Esophagus muscularis mucosa (tissue), 4 donors: ENCODE results near the gene SCART1. TPM values are rescaled to one million over a fixed set of nuclear protein-coding genes. Genes with fewer than 3 reads are reported as not detected.

Source experiments
- DNase-seq: peaks from one replicate; pipeline ENCODE4 v3.0.0-alpha.2; 2017; ENCODE audit errors: extremely low spot score
- H3K27ac ChIP-seq, 4 donors: fragments of 200-600 bp; sonication (generic); replicated peaks in 1 of 4; 1 replicate in 3 of 4; 2 replicates in 1 of 4; pipeline ENCODE4 v1.5.1; 2016 to 2019; ENCODE audit warnings: mild to moderate bottlenecking in 1 of 4
- H3K27me3 ChIP-seq, 4 donors: fragments of 200-600 bp; sonication (generic); one replicate each; pipeline versions ENCODE4 v1.5.1 to v1.6.0; 2016 to 2019
- H3K36me3 ChIP-seq, 4 donors: fragments of 200-600 bp; sonication (generic); one replicate each; pipeline ENCODE4 v1.5.1; 2016 to 2019
- H3K4me1 ChIP-seq, 4 donors: fragments of 200-600 bp; sonication (generic); one replicate each; pipeline ENCODE4 v1.5.1; 2016 to 2019
- H3K4me3 ChIP-seq, 4 donors: fragments of 200-600 bp; sonication (generic); 1 replicate in 2 of 4; 2 replicates in 2 of 4; pipeline ENCODE4 v1.5.1; 2016 to 2019; ENCODE audit warnings: mild to moderate bottlenecking in 4 of 4, moderate library complexity in 1 of 4
- H3K9me3 ChIP-seq, 4 donors: fragments of 200-600 bp; sonication (generic); 1 replicate in 3 of 4; 2 replicates in 1 of 4; pipeline ENCODE4 v1.5.1; 2016 to 2019
- CTCF ChIP-seq, 3 experiments: fragments of 200-600 bp in 2 of 3; fragments of 450-650 bp in 1 of 3; sonication (generic) in 2 of 3; IDR thresholded peaks; one replicate each; pipeline ENCODE4 v1.5.1; 2017 to 2019; ENCODE audit warnings: antibody characterized with exemption in 3 of 3, mild to moderate bottlenecking in 2 of 3, moderate library complexity in 1 of 3
- EP300 ChIP-seq: sonication (generic); formaldehyde crosslinking; IDR thresholded peaks from one replicate; pipeline ENCODE4 v1.6.1; 2017; ENCODE audit warnings: antibody characterized with exemption
- POLR2A ChIP-seq: fragments of 450-650 bp; IDR thresholded peaks from one replicate; pipeline ENCODE4 v1.6.1; 2017; ENCODE audit warnings: antibody characterized with exemption, moderate library complexity, mild to moderate bottlenecking, low read depth
- POLR2AphosphoS5 ChIP-seq, 2 donors: sonication (generic); formaldehyde crosslinking; IDR thresholded peaks; one replicate each; pipeline ENCODE4 v1.6.1; 2017; ENCODE audit warnings: antibody characterized with exemption in 2 of 2
- WGBS: methylation state at CpG from one replicate; pipeline ENCODE4 v1.1.5; 2018; 5-methylcytosine and 5-hydroxymethylcytosine counted together
- intact Hi-C: fragments of 100-400 bp; cut with DNase I; formaldehyde crosslinking; loops from one replicate; pipeline ENCODE4 v1.15.1; 2023
- total RNA-seq, 4 donors: library from RNA; depleted of rRNA; stranded (reverse); fragments of >200 nt; gene quantifications; one replicate each; pipeline versions ENCODE4 v1.1.0 to v1.2.1, GENCODE V29; 2016

The SCART1 gene
- total RNA-seq, 4 donors from 2014 or later = 0.65 to 1.7 (median 1.4) TPM

DNA sequence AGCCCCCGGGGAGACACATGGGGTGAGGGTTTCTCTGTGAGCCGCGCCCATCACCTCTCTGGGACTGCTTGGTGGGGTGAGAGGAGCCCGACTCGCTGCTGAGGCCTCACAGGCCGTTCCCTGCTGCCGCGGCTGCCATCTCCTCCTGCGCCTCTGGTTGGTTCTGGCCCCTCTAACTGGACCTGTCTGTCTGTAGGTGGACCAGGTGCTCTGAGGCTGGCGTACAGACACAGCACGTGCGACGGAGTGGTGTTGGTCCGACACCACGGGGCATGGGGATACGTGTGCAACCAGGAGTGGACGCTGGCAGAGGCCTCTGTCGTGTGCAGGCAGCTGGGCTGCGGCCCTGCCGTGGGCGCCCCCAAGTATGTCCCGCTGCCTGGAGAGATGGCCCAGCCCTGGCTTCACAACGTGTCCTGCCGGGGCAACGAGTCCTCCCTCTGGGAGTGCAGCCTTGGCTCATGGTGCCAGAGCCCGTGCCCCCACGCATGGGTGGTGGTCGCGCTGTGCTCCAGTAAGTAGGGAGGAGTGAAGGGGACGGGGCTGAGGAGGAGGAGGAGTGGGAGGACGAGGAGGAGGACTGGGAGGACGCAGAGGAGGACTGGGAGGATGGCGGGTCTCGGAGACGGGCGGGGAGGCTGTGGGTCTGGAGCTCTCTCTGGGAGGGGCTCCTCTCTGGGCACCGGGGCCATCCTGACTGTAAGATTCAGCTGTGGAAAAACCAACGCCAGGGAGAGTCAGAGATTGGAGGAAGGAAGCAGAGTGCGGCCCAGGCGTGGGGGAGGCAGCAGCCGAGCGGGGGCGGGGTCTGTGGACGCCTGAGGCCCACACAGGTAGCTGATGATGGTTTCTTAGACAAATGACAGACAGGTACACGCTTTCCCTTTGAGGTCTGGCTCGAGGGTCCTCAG, 2.6 kb downstream of the SCART1 start:
- WGBS = 85% methylated on average over 43 of the region's 46 CpGs
- no peak for TF ChIP-seq POLR2A
- TF ChIP-seq EP300 = no peak
- no peak for TF ChIP-seq POLR2AphosphoS5 (IDR thresholded peaks at IDR 0.05)
- no peak for TF ChIP-seq CTCF (IDR thresholded peaks at IDR 0.05)

GRCh38 chr10:133457100-133457841, 3.5 kb downstream of the SCART1 start:
- no peaks in the 10 kb centered on the region for H3K4me1 ChIP-seq
- no peak overlapping the region for H3K4me3 ChIP-seq
- no peaks in the 10 kb centered on the region for H3K9me3 ChIP-seq
- intact Hi-C loops = no loop called here
- no peak for TF ChIP-seq EP300
- no peak for TF ChIP-seq CTCF (IDR thresholded peaks at IDR 0.05)
- DNase-seq = peak; percentile 77
- no peaks in the 10 kb centered on the region for H3K27me3 ChIP-seq
- peaks cover 0 to 19% (median 0%) of the 10 kb centered on the region in 4 donors for H3K36me3 ChIP-seq
- no peak overlapping the region for H3K27ac ChIP-seq
- 90% methylated on average over 14 of the region's 34 CpGs for WGBS

More for the DNA sequence above, 2.6 kb downstream of the SCART1 start:
- Histone ChIP-seq H3K4me1 (no peaks in the 10 kb centered on the region), H3K27ac (no peak overlapping the region), H3K4me3 (no peak overlapping the region), H3K36me3 (peaks cover 0 to 14% (median 0%) of the 10 kb centered on the region in 4 donors), H3K27me3 (no peaks in the 10 kb centered on the region), H3K9me3 (no peaks in the 10 kb centered on the region)
- peak; percentile 78 for DNase-seq
- intact Hi-C loops = no loop called here

DNA sequence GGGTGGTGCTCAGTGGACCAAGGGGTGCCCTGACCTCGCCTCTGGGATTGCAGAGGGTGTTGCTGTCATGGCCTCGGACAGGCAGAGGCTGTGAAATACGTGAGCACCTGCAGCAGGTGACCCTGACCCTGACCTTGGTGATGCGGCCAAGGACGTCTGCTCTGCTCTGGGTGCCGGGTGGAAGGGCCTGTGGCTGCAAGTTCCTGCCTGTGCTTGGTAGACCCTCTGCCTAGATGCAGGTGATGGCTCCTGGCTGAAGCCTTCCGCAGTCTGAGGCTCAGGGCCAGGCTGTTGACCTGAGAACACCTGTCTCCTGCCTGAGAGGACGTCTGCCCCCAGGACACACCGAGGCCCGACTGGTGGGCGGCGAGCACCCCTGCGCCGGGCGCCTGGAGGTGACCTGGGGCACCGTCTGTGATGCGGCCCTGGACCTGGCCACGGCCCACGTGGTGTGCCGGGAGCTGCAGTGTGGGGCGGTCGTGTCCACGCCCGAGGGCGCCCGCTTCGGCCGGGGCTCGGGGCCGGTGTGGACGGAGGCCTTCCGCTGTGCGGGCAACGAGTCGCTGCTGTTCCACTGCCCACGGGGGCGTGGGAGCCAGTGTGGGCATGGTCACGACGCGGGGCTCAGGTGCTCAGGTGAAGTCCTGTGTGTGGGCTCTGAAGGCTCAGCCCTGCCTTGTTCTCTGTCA, 4.4 kb downstream of the SCART1 start:
- Histone ChIP-seq H3K27ac (no peak overlapping the region), H3K4me1 (no peaks in the 10 kb centered on the region), H3K4me3 (no peak overlapping the region), H3K36me3 (peaks cover 0 to 19% (median 0%) of the 10 kb centered on the region in 4 donors), H3K9me3 (no peaks in the 10 kb centered on the region), H3K27me3 (no peaks in the 10 kb centered on the region)
- peak; percentile 88 for DNase-seq
- intact Hi-C loops = no loop called here
- 91% methylated on average over 23 of the region's 40 CpGs for WGBS
- TF ChIP-seq POLR2A (no peak), EP300 (no peak), CTCF (IDR thresholded peaks at IDR 0.05) (no peak), POLR2AphosphoS5 (IDR thresholded peaks at IDR 0.05) (no peak)

DNA sequence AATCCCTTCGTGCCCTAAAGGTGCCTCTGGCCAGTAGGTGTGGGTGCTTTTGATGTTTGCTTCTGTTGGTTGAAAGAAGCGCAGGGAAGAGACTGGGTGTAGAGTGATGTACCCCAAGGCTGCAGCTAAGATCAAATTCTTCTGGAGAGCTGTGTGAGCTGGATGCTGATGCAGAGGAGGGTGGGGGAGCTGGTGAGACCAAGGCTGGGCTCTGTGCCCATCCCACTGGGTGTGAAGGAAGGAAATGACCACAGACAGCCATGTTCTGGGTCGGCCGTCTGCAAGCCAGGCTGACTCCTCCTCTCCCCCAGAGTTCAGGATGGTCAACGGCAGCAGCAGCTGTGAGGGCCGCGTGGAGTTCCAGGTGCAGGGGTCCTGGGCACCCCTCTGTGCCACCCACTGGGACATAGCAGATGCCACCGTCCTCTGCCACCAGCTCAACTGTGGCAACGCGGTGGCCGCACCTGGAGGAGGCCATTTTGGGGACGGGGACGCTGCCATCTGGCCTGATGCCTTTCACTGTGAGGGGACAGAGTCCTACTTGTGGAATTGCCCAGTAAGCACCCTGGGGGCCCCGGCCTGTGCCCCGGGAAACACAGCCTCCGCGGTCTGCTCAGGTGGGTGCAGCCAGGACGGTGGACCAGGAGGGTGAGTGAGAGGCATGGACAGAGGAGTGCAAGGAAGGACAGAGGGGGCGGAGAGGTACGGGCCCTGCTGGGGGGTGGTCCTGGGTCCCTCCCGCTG, 5.1 kb downstream of the SCART1 start:
- H3K36me3 ChIP-seq = peaks cover 0 to 19% (median 0%) of the 10 kb centered on the region in 4 donors
- peak; percentile 88 for DNase-seq
- H3K27me3 ChIP-seq = no peaks in the 10 kb centered on the region
- H3K9me3 ChIP-seq = no peaks in the 10 kb centered on the region
- intact Hi-C loops = no loop called here
- H3K4me3 ChIP-seq = no peak overlapping the region
- 82% methylated on average over 14 of the region's 21 CpGs for WGBS
- TF ChIP-seq CTCF (IDR thresholded peaks at IDR 0.05) = no peak
- TF ChIP-seq EP300 = no peak
- TF ChIP-seq POLR2AphosphoS5 (IDR thresholded peaks at IDR 0.05) = no peak
- no peak for TF ChIP-seq POLR2A
- H3K4me1 ChIP-seq = no peaks in the 10 kb centered on the region
- no peak overlapping the region for H3K27ac ChIP-seq
